GM12873 (cell line): ENCODE results near the gene DPH1.

Source experiments
- CTCF ChIP-seq: IDR thresholded peaks from 2 replicates; pipeline ENCODE4 v1.5.1; 2012; ENCODE audit warnings: low read depth, mild to moderate bottlenecking, moderate library complexity, low read length, control low read depth; ENCODE audit not compliant: insufficient read depth; ENCODE audit errors: missing control alignments

DPH1 gene

GRCh38 chr17:2042390-2042847, 12.5 kb downstream of the DPH1 start:
- TF ChIP-seq CTCF, result peak; percentile 42

- TF ChIP-seq CTCF, result peak; percentile 17
These were observed 13.0 kb downstream of the DPH1 start for GRCh38 chr17:2042933-2043332.

GRCh38 chr17:2043785-2044184, 13.8 kb downstream of the DPH1 start:
- no peak for TF ChIP-seq CTCF

- TF ChIP-seq CTCF, result no peak
These were observed 14.4 kb downstream of the DPH1 start for GRCh38 chr17:2044263-2044894.

GRCh38 chr17:2047590-2047989, 17.6 kb downstream of the DPH1 start:
- TF ChIP-seq CTCF, result no peak

- no peak for TF ChIP-seq CTCF
These were observed 18.9 kb downstream of the DPH1 start for GRCh38 chr17:2048805-2049204.

GRCh38 chr17:2049333-2050299, 19.7 kb downstream of the DPH1 start:
- TF ChIP-seq CTCF, result no peak
